Right atrium auricular region (tissue), 2 donors: Measurements from ENCODE around the gene CCDC192. TPM values are rescaled to one million over a fixed set of nuclear protein-coding genes. Genes with fewer than 3 reads are reported as not detected.

Source experiments
- DNase-seq: peaks from one replicate; pipeline ENCODE4 v3.0.0-alpha.2; 2019; ENCODE audit warnings: low spot score
- H3K27ac ChIP-seq, 2 donors: fragments of 200-600 bp; sonication (generic); 1 replicate in 1 of 2; 2 replicates in 1 of 2; pipeline ENCODE4 v1.5.1; 2016 to 2019
- H3K27me3 ChIP-seq, 2 donors: fragments of 200-600 bp; sonication (generic); one replicate each; pipeline versions ENCODE4 v1.5.1 to v1.6.0; 2017 to 2019
- H3K36me3 ChIP-seq: fragments of 200-600 bp; sonication (generic); one replicate; pipeline ENCODE4 v1.5.1; 2016
- H3K4me1 ChIP-seq, 2 donors: fragments of 200-600 bp; sonication (generic); one replicate each; pipeline versions ENCODE4 v1.5.1 to v1.6.0; 2017 to 2019
- H3K4me3 ChIP-seq, 2 donors: fragments of 200-600 bp; sonication (generic); 1 replicate in 1 of 2; 2 replicates in 1 of 2; pipeline ENCODE4 v1.5.1; 2017 to 2019; ENCODE audit warnings: mild to moderate bottlenecking in 1 of 2, moderate library complexity in 1 of 2
- H3K9me3 ChIP-seq, 2 donors: fragments of 200-600 bp; sonication (generic); one replicate each; pipeline ENCODE4 v1.5.1; 2019
- CTCF ChIP-seq, 2 donors: fragments of 200-600 bp; sonication (generic); IDR thresholded peaks; one replicate each; pipeline ENCODE4 v1.5.1; 2019; ENCODE audit warnings: antibody characterized with exemption in 2 of 2
- total RNA-seq, 2 donors: library from RNA; depleted of rRNA; stranded (reverse); fragments of >200 nt; gene quantifications; one replicate each; pipeline ENCODE4 v1.1.0, GENCODE V29; 2016

Gene CCDC192
- total RNA-seq, 2 donors from 2014 or later: not detected

GRCh38 chr5:127806776-127807175 is 103.6 kb downstream of the CCDC192 start:
- no peaks in the 10 kb centered on the region for H3K9me3 ChIP-seq
- H3K27ac ChIP-seq: no peak overlapping the region
- H3K4me3 ChIP-seq: no peak overlapping the region
- DNase-seq: no peak
- peaks cover 0 to 6% of the 10 kb centered on the region in 2 donors for H3K4me1 ChIP-seq
- H3K36me3 ChIP-seq: no peaks in the 10 kb centered on the region
- no peaks in the 10 kb centered on the region for H3K27me3 ChIP-seq
- no peak for TF ChIP-seq CTCF (IDR thresholded peaks at IDR 0.05)

GRCh38 chr5:127809533-127809932 is 106.3 kb downstream of the CCDC192 start:
- no peaks in the 10 kb centered on the region for H3K27me3 ChIP-seq
- H3K4me1 ChIP-seq: no peaks in the 10 kb centered on the region
- H3K36me3 ChIP-seq: no peaks in the 10 kb centered on the region
- H3K4me3 ChIP-seq: no peak overlapping the region
- no peaks in the 10 kb centered on the region for H3K9me3 ChIP-seq
- H3K27ac ChIP-seq: no peak overlapping the region
- DNase-seq: no peak
- TF ChIP-seq CTCF (IDR thresholded peaks at IDR 0.05): no peak

GRCh38 chr5:127810017-127810416 is 106.8 kb downstream of the CCDC192 start:
- Histone ChIP-seq H3K9me3 (no peaks in the 10 kb centered on the region), H3K4me1 (no peaks in the 10 kb centered on the region), H3K4me3 (no peak overlapping the region), H3K36me3 (no peaks in the 10 kb centered on the region), H3K27me3 (no peaks in the 10 kb centered on the region), H3K27ac (no peak overlapping the region)
- no peak for TF ChIP-seq CTCF (IDR thresholded peaks at IDR 0.05)
- no peak for DNase-seq

- no peak overlapping the region for H3K4me3 ChIP-seq
These were observed 107.7 kb downstream of the CCDC192 start for GRCh38 chr5:127810707-127811490.

GRCh38 chr5:127812570-127812969 is 109.4 kb downstream of the CCDC192 start:
- no peaks in the 10 kb centered on the region for H3K9me3 ChIP-seq
- H3K4me1 ChIP-seq: no peaks in the 10 kb centered on the region
- H3K4me3 ChIP-seq: no peak overlapping the region
- no peak overlapping the region for H3K27ac ChIP-seq
- no peaks in the 10 kb centered on the region for H3K36me3 ChIP-seq
- no peak for TF ChIP-seq CTCF (IDR thresholded peaks at IDR 0.05)
- no peaks in the 10 kb centered on the region for H3K27me3 ChIP-seq
- DNase-seq: no peak

More at GRCh38 chr5:127810707-127811490, 107.7 kb downstream of the CCDC192 start:
- H3K4me1 ChIP-seq: no peaks in the 10 kb centered on the region
- H3K27ac ChIP-seq: no peak overlapping the region
- H3K9me3 ChIP-seq: no peaks in the 10 kb centered on the region
- H3K36me3 ChIP-seq: no peaks in the 10 kb centered on the region
- TF ChIP-seq CTCF (IDR thresholded peaks at IDR 0.05): no peak
- no peak for DNase-seq
- H3K27me3 ChIP-seq: no peaks in the 10 kb centered on the region
